H1 (cell line): ENCODE measurements around the gene HBA2. TPM values are rescaled to one million over a fixed set of nuclear protein-coding genes. Genes with fewer than 3 reads are reported as not detected.

Experiments
- CHD2 ChIP-seq: IDR thresholded peaks from 2 replicates; pipeline ENCODE4 v1.6.1; 2012; ENCODE audit warnings: low read length, improper control_type of control experiment
- CTBP2 ChIP-seq: IDR thresholded peaks from 2 replicates; pipeline ENCODE4 v1.7.0; 2011; ENCODE audit warnings: borderline replicate concordance, mild to moderate bottlenecking, moderate library complexity, mixed read lengths, low read length; ENCODE audit not compliant: insufficient read depth, insufficient read length
- POU5F1 ChIP-seq: IDR thresholded peaks from 2 replicates; pipeline ENCODE4 v1.6.1; 2011; ENCODE audit warnings: low read depth, mild to moderate bottlenecking, low read length, moderate library complexity
- SUZ12 ChIP-seq: fragments of 200-600 bp; sonication (generic); IDR thresholded peaks from 2 replicates; pipeline ENCODE4 v1.6.1; 2012; ENCODE audit warnings: mild to moderate bottlenecking, inconsistent platforms, low read length, moderate library complexity, mixed read lengths
- polyA plus RNA-seq, 7 experiments: library from polyadenylated mRNA; depleted of rRNA in 3 of 7; stranded (reverse) in 5 of 7; unstranded in 2 of 7; fragments of >200 nt in 5 of 7; fragments of 200-250 nt in 2 of 7; gene quantifications; 1 replicate in 5 of 7; 2 replicates in 1 of 7; 4 replicates in 1 of 7; pipeline versions ENCODE4 v1.2.1 to v1.2.3, GENCODE V29; 2011 to 2013; ENCODE audit warnings: missing spikeins in 2 of 7, mixed read lengths in 2 of 7
- total RNA-seq: library from RNA; stranded (reverse); fragmentation: NEBNext Ultra II Directional; extraction: Animal tissue kit (Norgen Biotek cat#: 25700); gene quantifications from 2 replicates; pipeline ENCODE4 v1.2.1, GENCODE V29; 2021
- TF ChIP-seq, protein P1 (sequence below): IDR thresholded peaks from 2 replicates; pipeline ENCODE4 v1.6.1; 2012; ENCODE audit warnings: low read length, inconsistent platforms

HBA2 gene
- total and polyA plus RNA-seq, 2 of the 8 experiments (the other 6 are each of a cell fraction or from before 2014, with no cell fraction given), result 6.1 TPM; not detected in 1

DNA sequence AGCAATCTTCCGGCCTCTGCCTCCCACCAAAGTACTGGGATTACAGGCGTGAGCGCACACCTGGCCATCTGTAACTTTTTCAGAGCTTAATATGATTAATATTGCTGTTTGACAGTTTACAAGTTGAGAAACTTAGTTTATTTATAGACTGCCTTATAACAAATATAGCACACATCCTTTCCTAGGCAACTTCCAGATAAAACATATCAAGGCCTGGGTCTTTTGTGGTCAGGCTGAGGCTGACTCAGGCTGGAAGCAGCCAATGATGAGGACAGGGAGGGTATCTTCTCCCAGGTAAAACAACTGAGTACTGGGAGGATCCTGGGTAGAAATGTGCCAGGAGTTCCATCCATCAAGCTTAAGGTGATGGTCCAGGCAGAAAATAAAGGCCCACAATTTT lies 40.3 kb downstream of the HBA2 start (continued):
- TF ChIP-seq, protein P1, sequence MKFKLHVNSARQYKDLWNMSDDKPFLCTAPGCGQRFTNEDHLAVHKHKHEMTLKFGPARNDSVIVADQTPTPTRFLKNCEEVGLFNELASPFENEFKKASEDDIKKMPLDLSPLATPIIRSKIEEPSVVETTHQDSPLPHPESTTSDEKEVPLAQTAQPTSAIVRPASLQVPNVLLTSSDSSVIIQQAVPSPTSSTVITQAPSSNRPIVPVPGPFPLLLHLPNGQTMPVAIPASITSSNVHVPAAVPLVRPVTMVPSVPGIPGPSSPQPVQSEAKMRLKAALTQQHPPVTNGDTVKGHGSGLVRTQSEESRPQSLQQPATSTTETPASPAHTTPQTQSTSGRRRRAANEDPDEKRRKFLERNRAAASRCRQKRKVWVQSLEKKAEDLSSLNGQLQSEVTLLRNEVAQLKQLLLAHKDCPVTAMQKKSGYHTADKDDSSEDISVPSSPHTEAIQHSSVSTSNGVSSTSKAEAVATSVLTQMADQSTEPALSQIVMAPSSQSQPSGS, result no peak
- no peak for TF ChIP-seq SUZ12
- no peak for TF ChIP-seq CTBP2
- no peak for TF ChIP-seq POU5F1
- TF ChIP-seq CHD2, result no peak
